Hepatic stellate cell (primary cell): ENCODE data around the gene KIF5B.
"Not testable (repeated sequence)": the region's sequence is repeated elsewhere in the genome, so short reads cannot be mapped to it uniquely, and the experiment has no call there.

Experiments
- DNase-seq: peaks from one replicate; pipeline ENCODE4 v3.0.0; 2011; ENCODE audit warnings: low spot score

Gene KIF5B

DNA sequence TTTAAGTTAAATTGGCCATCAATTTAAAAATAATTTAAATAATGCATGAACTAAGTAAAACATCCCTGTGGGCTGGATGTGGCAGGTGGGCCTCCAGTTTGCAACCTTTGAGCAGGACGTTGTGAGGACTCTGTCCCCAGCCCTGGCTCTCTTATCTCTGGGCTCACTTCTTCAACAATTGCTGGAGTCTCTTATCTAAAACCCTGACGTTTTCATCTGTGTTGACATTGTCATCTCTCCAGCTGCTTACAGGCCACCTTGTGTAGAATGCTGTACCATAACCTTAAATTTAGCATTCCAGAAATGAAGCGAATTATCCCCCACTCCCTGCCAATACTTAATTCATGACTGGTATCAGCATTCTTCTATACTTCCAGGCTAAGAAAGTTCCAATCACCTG lies 3.2 kb upstream of the KIF5B start:
- no peak for DNase-seq

DNA sequence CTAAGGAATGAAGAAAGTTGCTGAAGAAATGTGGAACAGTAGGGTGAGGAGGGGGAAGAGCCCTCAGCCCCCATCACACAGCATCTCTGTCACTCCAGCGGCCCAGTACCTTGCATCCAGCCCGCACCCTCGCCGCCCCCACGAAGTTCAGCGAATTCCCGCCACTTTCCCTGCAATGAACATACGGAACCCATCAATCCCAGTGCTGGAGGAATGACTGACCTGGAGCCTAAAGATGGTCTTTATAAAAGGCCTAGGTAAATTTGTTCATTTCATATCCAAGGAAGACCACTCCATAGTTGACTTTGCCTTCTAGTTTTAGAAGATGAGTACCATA lies 779 bp upstream of the KIF5B start:
- DNase-seq: no peak

DNA sequence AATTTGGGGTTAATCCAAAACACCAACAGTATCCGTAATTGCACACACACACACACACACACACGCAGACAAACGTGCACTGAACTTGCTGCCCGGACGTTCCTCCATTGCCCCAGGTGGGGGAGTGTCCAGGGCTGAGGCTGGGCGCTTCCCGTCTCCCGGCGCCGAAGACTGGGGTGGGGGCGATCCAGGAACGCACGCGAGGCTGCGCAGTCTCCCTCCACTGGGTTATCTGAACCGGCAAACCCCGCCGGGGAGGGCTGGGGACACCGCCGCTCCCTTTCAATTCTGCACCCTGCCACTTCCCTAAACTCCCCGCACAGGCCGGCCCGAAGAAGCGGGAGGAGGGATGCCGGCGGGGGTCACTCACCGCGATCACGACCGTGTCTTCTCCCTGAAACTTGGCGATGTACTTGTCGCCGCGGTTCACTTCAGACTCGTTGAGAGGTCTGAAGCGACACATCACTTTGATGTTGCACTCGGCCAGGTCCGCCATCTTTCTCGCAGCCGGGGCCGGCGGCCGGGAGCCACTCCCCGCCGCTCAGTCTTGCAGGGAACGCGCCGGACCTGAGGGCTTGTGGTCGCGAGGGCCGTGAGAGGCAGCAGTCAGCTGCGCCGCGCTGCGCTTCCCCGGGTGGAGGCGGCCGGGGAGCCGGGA lies 618 bp downstream of the KIF5B start:
- DNase-seq: peak; percentile 41

DNA sequence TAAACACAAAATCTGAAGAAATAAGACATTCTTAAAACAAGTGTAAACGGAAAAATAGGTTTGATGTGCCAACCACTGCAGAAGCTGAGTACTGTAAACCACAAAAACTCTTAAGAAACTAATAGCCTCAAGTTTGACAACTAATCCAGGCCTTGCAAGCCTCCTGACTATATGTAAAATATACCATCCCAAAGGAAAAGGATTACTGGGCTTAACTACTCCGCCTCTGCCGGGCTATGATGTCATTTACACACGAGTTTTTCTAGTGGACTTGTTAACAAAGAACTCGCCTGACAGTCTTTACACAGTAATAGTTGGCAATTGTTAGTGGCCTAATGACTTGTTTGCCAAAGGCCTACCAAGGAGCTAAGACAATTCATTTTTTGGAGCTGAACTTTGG lies 2.1 kb downstream of the KIF5B start:
- DNase-seq: peak; percentile 22

DNA sequence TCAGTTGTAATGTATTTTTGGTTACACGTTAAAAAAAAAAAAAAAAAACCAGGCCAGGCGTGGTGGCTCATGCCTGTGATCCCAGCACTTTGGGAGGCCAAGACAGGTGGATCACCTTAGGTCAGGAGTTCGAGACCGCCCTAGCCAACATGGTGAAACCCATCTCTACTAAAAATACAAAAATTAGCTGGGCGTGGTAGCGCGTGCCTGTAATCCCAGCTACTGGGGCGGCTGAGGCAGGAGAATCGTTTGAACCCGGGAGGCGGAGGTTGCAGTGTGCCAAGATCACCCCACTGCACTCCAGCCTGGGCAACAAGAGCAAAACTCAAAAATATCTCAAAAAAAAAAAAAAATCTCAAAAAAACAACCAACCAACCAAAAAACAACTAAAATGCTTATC lies 2.8 kb downstream of the KIF5B start:
- not testable (repeated sequence) for DNase-seq

DNA sequence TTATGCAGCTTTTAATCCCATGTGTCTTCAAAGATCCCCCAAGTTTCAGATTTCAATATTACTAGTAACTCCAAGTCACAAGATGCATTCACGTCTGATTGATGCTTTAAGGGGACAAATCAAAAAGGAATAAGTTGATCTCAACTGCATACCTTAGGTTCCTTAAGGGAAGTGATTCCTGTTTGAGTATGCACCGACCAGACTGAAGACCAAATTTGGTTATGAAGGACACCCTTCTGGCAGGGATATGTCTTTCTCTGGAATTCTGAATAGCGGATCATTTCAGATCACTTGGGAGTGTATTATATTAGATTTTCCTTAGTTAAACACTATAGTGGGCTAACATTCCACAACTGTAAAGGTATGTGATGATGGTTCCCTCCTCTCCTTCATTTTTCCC lies 4.3 kb downstream of the KIF5B start:
- DNase-seq: no peak

DNA sequence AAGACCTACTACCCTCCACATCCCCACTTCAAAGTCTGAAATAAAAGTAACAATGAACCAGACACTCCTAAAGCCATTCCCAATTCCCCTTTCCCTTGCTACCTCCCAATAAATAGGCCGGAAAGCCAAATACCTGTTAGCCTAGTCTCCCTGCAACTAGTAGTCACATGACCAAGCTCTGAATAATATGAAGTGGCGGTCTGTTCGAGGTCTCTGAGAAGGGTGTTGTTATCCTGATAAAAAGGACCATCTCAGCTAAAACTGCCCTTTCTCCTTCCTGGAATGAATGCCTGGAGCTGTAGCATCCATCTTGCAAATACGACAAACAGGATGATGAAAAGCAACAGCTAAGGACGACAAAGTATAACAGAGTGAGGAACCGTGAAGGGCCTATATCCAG lies 6.0 kb downstream of the KIF5B start:
- DNase-seq: no peak

DNA sequence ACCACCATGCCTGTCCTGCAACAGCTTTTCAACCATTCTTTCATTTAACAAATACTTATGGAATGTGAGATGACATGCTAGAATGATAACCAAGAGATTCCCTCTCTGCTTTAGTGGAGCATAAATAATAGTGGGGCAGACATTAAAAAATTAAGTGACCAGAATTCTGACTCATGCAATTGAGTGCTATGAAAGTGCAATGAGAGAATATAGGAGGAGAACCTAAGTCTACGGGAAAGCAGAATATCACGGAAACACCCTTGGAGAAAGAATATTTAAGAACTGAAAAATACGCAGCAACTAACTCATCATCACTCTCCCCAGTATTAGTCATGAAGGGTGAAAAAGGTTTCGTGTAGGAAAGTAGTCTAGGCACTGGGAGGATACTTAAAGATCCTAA lies 7.1 kb downstream of the KIF5B start:
- peak; percentile 7 for DNase-seq

DNA sequence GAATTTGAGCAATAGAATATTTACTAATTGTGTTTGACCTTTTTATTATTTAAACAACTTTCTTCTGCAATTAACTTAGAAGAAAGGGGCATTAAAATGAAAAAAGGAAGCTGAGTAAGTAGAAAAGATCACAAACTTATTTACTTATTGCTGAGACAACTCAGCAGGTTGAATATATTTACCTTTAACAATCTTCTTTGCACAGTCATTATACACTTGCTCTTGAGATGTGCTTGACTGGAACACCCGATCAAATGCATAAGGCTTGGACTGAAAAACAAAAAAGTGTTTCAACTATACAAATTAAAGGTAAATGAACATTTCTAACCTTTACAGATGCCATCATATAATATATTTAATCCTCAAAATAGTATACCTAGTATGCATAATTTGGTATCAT lies 7.9 kb downstream of the KIF5B start:
- no peak for DNase-seq

DNA sequence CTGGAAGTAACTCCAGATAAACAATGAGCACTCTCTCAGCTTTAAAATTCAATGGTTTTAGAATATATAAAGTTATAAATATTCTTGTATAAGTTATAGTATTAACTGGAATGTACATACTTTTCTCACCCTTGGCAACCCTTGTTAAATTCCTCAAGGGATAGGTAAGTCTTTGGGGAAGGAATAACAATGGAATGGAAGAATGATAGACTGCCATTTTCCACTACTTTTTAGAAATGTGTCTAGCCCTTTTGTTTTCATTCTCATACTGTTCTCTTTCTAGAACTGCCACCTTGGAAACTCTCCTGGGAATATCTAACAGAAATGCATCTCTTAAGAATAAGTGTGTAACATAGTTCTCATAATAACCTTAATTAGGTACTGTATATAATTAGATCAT lies 8.3 kb downstream of the KIF5B start:
- no peak for DNase-seq

DNA sequence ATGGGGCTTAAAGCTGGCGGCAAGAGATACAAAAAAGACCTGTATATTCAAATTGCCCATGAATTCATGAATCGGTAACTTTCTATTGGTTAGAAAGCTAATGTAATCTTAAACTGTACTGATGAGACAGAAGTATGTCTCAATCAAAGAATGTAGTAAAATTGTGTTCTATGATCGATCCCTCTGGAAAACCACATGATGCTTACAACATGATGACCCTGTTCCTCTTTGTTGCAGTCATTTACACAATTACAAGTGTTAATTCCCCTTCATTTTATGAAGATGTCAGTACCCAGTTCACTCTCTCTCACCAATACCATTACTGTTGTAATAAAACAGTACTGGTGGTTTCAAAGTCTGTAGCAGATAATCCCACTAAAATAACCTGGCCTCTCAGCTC lies 10.1 kb downstream of the KIF5B start:
- no peak for DNase-seq

DNA sequence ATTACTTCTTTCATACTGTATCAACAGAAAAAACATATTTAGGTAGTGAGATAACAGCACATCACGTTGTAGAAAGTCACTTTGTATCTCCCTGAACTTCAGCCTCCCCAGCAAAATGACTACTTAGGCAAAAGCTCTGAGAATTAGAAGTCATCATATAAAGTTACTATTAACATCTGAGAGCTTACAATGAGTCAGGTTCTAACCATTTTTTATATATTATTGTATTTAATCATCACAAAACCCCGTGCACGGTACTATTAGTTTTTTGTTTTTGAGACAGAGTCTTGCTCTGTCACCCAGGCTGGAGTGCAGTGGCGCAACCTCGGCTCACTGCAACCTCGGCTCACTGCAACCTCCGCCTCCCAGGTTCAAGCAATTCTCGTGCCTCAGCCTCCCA lies 13.5 kb downstream of the KIF5B start:
- peak; percentile 66 for DNase-seq

DNA sequence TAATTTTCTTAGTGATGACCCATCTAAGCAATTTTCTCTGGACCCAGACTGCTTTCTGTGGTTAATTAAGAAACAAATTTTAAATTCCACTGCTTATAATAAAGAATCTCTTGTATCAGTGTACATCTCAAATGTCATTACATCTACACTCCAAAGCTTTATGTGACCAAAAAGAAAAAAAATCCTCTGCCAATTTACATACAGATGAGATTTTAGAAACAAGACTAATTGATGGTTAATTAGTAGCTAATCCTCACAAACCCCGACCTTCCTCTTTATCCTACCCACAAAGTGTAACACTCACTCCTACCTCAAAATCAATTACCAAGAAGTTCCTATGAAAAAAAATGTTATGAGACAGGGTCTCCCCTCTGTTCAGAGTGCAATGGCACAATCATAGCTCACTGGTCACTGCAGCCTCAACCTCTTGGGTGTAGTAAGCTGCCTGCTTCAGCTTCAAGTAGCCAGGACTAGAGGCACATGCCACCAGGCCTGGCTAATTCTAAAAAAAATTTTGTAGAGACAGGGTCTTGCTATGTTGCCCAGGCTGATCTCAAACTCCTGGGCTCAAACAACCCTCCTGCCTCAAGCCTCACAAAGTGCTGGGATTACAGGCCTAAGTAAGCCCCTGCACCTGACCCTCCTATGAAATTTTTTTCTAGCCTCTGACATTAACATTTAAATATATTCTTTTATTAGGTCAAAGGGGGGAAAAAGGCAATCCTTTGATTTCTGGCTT lies 14.8 kb downstream of the KIF5B start:
- DNase-seq: no peak

DNA sequence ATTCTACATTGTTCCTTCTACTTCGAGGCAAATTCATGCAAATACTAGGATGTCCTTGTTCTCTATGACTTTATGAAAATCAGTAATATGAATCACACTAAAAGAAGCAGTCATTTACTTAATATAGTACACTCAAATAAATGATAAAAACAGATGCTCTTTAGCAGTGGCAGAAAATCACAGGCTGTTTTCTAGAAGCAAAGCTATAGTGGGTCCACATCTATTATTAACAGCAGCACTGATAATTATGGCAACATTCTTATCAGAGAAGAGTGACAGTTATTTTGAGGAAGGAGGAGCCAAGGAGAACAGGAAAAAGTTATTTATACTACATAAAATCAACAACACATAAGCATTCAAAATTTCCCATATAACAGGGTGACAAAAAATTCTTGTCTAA lies 16.5 kb downstream of the KIF5B start:
- DNase-seq: no peak

DNA sequence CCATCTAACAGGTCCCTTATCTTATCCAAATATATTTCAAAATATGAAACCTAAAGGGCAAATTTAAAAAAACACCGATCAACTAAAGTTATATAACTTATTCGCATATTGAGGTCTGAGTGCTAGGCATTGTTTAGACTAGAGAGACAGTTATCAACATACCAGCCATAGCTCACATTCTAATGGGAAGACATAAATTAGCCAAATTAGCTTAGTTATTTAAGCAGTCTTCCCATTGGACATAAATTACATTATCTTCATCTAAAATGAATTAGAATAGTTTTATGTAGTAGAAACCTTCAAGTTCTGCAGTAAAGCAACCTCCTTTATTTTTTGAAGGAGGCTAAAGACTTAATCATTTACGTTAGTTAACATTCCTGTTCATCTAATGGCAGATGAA lies 17.4 kb downstream of the KIF5B start:
- DNase-seq: no peak

DNA sequence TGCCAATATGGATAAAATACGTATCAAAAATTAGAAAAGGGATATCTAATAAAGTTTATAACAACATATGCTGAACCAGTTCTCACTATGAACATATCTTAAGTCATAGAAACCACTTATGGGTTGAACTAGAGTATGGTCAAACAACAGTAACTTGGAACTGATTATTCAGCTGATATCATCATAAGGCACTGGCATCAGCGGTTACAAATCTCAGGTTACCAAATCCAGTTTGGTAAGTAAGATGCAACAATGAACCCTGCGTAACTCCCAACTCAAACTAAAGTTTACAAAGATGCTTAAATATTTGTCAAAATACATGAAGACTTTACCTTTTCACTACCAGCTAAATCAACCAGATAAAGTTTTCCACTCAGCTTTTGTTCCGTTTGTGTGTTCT lies 19.3 kb downstream of the KIF5B start:
- DNase-seq: no peak

DNA sequence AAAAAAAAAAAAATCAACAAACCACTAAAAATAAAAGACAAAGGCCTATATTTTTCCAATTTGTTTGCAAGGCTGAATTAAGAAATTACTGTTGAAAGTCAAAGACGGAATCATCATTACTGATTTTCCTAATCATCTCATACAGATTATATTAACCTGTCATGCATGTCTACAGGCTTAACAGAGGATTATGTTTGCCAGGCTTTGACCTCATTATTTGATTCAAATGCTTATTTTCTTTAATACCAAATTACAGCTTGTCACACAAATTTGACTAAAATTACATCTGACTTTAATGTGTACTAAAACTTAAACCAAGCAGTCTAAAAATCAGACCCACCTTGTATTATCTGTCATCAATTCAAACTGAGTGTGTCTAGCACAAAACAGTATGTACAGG lies 21.2 kb downstream of the KIF5B start:
- no peak for DNase-seq

DNA sequence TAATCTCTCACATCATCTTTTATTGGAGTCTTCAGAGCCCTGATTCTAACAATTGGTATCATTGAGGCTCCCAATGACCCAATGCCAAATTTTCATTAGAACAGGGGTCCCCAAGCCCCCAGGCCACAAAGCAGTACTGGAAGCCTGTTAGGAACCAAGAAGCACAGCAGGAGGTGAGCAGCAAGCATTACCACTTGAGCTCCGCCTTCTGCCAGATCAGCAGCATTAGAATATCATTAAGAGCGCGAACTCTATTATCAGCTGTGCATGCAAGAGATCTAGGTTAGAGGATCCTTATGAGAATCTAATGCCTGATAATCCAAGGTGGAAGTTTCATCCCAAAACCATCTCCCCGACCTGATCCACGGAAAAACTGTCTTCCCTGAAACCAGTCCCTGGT lies 23.1 kb downstream of the KIF5B start:
- DNase-seq: no peak

DNA sequence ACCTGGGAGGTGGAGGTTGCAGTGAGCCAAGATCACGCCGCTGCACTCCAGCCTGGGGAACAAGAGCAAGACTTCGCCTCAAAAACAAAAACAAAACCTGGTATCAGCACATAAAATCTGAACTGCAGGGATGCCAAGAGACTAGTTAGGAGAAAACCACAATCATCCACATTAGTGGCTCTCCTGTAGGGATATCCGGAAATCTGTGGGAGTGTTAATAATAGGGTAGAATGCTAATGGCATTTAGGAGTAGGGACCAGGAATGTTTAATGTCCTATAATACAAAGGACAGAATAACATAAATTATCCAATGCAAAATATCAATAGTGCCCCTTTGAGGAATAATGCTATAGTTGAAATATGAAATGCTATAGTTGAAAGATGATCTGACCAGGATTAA lies 24.3 kb downstream of the KIF5B start:
- DNase-seq: no peak

DNA sequence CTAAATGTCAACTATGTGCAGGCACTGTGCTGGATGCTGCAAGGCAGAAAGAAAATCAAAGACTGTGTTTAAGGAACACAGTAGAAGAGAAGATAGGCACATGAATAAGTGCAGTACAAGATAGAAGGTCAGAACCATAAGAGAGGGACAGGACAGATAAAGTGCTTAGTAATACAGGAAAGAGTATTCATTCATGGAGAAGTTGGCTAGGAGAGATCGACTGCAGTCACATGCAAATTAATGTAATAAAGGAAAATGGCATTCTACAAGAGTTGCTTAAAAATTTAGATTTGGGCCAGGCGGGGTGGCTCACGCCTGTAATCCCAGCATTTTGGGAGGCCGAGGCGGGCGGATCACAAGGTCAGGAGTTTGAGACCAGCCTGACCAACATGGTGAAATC lies 24.8 kb downstream of the KIF5B start:
- DNase-seq: no peak

DNA sequence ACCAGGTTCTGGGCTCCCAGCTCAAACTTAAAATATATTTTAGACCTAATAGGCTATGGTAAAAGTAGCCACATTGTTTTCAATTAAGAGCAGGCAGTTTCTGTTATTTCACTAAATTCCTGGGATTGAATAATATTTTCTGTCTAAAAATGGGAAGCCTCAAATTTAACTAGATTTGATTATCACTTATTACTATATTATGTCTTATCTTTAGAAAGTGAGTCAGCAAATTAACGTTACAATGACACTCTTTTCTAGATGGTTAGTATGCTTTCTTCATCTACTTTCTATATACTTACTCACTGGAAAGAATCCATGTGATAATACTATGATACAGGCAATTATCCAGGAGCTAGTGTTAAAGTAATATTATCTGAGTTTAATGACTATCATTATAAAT lies 27.5 kb downstream of the KIF5B start:
- no peak for DNase-seq

DNA sequence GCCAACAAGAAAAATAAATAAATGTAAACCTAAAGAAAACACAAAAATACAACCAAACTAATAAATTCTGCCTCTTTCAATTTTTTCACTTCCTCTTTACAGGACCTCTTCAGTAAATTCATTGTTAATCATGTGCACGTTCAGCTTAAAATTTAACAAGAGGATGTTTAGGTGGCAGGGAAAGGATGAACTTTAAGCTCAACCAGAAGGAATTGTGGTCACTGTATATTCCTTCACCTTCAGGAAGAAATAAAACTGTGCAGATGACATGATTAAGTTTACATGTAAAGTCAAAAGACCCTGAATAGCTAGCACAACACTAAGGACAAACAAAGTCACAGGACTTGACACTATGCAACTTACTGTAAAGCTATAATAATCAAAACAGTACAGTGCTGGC lies 33.0 kb downstream of the KIF5B start:
- no peak for DNase-seq

DNA sequence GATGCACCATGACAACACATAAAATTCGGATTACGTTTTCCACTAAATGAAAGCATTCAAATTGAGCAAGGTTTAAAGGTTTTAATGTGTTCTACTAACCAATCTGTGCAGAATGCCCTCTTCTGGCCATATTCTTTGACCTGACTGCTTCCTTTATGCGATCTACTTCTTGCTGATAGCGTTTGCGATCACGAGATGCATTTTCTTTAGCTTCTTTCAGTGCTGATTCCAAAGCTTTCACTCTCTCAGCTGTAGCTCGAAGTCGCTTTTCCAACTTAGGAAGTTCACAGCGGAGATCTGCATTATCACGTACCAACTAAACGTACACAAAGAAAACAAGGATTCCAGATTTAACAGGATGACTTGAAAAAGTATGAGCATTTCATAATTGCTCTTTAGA lies 39.2 kb downstream of the KIF5B start:
- DNase-seq: no peak

DNA sequence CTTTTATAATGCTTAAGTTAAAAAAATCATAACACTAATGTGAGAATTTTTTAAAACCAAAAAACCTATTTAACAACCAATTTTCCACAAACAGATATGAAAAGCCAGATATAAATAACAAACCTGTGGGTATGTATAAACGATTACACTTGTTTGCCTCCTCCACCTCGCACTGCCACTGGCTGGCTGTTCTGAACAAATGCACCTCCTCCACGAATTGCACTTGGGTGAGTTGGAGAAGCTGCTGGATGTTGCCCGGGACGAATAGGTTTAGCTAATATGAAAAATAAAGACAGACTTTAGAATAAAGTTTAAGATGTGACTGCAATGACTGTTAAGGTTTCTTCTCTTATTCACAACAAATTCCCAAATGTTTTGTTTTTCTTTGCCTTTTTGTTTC lies 40.8 kb downstream of the KIF5B start:
- no peak for DNase-seq
